ENCODE data around the gene ZNF524.

ZNF524 gene

GRCh38 chr19:55592391-55593090, 7.5 kb upstream of the ZNF524 start:
- Histone ChIP-seq H3K36me3 (ENCODE audit: control insufficient read depth, low read length) (peaks cover 26% of the 10 kb centered on the region), H3K4me1 (ENCODE audit: control insufficient read depth, low read length) (peaks cover 6% of the 10 kb centered on the region), H3K9me3 (ENCODE audit: control insufficient read depth, insufficient read depth, low read length) (no peaks in the 10 kb centered on the region), H3K4me2 (ENCODE audit: low read length) (no peak overlapping the region), H3K27me3 (ENCODE audit: control insufficient read depth, low read length) (no peaks in the 10 kb centered on the region), H3K9me2 (replicated peaks; ENCODE audit: control insufficient read depth, low read length) (no peaks in the 10 kb centered on the region), H4K20me1 (ENCODE audit: control insufficient read depth, insufficient read depth, low read depth, low read length) (no peaks in the 10 kb centered on the region), H3F3A (ENCODE audit: control insufficient read depth, insufficient read depth) (peaks cover under 1% of the 10 kb centered on the region; the same call in 1 of the 2 replicates), H3K79me2 (ENCODE audit: control insufficient read depth, low read length) (no peaks in the 10 kb centered on the region), H3K27ac (ENCODE audit: low read depth, low read length) (no peak overlapping the region), H3K4me3 (ENCODE audit: low read length) (no peak overlapping the region)
- TF ChIP-seq CTCF (IDR thresholded peaks at IDR 0.05; ENCODE audit: low read depth, low read length, poor library complexity, severe bottlenecking): no peak
- TF ChIP-seq EZH2phosphoT487 (IDR thresholded peaks at IDR 0.05; ENCODE audit: borderline replicate concordance, low read length): no peak

DNA sequence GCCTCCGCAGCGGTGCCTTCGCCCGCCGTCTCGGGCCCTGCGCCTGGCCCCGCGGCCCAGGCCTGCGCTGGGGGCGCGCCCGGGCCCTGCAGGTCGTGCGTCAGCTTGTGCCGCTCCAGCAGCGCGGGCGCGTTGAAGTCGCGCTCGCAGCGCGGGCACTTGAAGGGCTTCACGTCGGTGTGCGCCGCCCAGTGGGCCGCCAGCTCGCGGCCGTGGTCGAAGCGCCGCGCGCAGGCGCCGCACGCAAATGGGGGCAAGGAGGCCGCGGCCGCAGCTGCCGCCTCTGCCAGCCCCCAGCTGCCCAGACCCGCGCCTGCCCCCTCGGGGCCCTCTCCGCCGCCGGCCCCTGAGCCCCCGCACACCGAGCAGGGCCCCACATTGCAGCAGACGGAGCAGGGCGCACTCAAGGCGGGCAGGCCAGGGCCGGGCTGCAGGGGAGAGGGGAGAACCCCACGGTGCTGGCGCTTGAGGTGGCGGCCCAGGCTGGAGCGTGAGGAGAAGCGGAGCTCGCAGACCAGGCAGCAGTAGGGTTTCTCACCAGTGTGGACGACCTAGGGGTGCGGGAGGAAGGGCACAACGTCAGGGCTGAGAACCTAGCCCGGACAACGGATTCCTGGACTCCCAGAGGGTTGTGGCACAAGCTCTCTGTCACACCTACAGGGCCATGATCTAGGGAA, 6.9 kb upstream of the ZNF524 start:
- H3K4me2 ChIP-seq (ENCODE audit: low read length): no peak overlapping the region
- peaks cover 5% of the 10 kb centered on the region for H3K79me2 ChIP-seq (ENCODE audit: control insufficient read depth, low read length)
- no peak for TF ChIP-seq EZH2phosphoT487 (IDR thresholded peaks at IDR 0.05; ENCODE audit: borderline replicate concordance, low read length)
- TF ChIP-seq CTCF (IDR thresholded peaks at IDR 0.05; ENCODE audit: low read depth, low read length, poor library complexity, severe bottlenecking): no peak
- no peaks in the 10 kb centered on the region for H3K9me3 ChIP-seq (ENCODE audit: control insufficient read depth, insufficient read depth, low read length)
- H3K27me3 ChIP-seq (ENCODE audit: control insufficient read depth, low read length): no peaks in the 10 kb centered on the region
- H3F3A ChIP-seq (ENCODE audit: control insufficient read depth, insufficient read depth): no peaks in the 10 kb centered on the region
- no peaks in the 10 kb centered on the region for H4K20me1 ChIP-seq (ENCODE audit: control insufficient read depth, insufficient read depth, low read depth, low read length)
- H3K4me3 ChIP-seq (ENCODE audit: low read length): no peak overlapping the region
- H3K36me3 ChIP-seq (ENCODE audit: control insufficient read depth, low read length): peaks cover 33% of the 10 kb centered on the region
- no peaks in the 10 kb centered on the region for H3K9me2 ChIP-seq (replicated peaks; ENCODE audit: control insufficient read depth, low read length)
- H3K4me1 ChIP-seq (ENCODE audit: control insufficient read depth, low read length): peaks cover 3% of the 10 kb centered on the region
- H3K27ac ChIP-seq (ENCODE audit: low read depth, low read length): no peak overlapping the region

DNA sequence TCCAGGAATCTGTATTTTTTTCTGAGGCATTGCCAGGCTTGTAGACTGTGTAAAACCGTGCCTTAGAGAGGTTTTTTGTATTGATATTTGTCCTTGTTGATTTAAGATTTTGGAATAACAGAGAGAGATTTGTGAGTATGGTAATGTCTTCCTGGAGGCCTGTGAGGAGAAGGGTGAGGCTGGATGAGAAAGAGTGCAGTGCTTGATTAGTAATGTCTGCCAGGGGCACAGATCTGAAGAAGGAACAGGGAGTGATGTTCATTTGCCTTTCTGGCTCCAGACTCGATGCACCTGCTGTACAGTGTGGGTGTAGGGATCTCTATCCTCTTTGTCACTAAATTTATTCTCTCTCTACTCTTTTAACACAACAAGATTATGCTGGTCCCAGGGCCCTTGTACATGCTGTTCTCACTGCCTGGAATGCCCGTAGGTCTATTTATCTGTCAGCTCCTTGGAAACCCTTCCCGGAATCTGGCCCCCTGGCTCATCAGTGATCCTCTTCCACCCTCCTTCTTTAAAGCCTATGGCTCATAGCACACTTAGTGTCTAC, 5.0 kb upstream of the ZNF524 start:
- Histone ChIP-seq H3F3A (ENCODE audit: control insufficient read depth, insufficient read depth) (no peaks in the 10 kb centered on the region), H3K4me3 (ENCODE audit: low read length) (no peak overlapping the region), H3K79me2 (ENCODE audit: control insufficient read depth, low read length) (peaks cover 9% of the 10 kb centered on the region), H3K4me1 (ENCODE audit: control insufficient read depth, low read length) (peaks cover 9% of the 10 kb centered on the region), H4K20me1 (ENCODE audit: control insufficient read depth, insufficient read depth, low read depth, low read length) (no peaks in the 10 kb centered on the region), H3K27ac (ENCODE audit: low read depth, low read length) (no peak overlapping the region), H3K27me3 (ENCODE audit: control insufficient read depth, low read length) (no peaks in the 10 kb centered on the region), H3K36me3 (ENCODE audit: control insufficient read depth, low read length) (peaks cover 33% of the 10 kb centered on the region), H3K9me3 (ENCODE audit: control insufficient read depth, insufficient read depth, low read length) (no peaks in the 10 kb centered on the region), H3K4me2 (ENCODE audit: low read length) (no peak overlapping the region), H3K9me2 (replicated peaks; ENCODE audit: control insufficient read depth, low read length) (no peaks in the 10 kb centered on the region)
- TF ChIP-seq CTCF (IDR thresholded peaks at IDR 0.05; ENCODE audit: low read depth, low read length, poor library complexity, severe bottlenecking) (no peak), EZH2phosphoT487 (IDR thresholded peaks at IDR 0.05; ENCODE audit: borderline replicate concordance, low read length) (no peak)
